HCT116 (cell line): ENCODE measurements around the gene CDC14A. TPM values are rescaled to one million over a fixed set of nuclear protein-coding genes. Genes with fewer than 3 reads are reported as not detected.

Source experiments
- ATAC-seq: fragments of 200-7000 bp; cut with Tn5 transposase; 2 replicates; pipeline ENCODE4 v1.9.1; 2020; ENCODE audit warnings: mild to moderate bottlenecking, moderate library complexity
- BruUV-seq: library from RNA; stranded (reverse); fragments of 400-500 nt; replicated peaks from 2 replicates; lab custom pipeline; 2021; lab: Mats Ljungman, UMichigan
- CTCF ChIA-PET: fragments of 300-600 bp; sonication (Branson Sonifier 250); formaldehyde crosslinking; loops from one replicate; lab custom pipeline; 2021; ENCODE audit warnings: antibody characterized with exemption; lab: Charles Lee
- POLR2A ChIA-PET: fragments of 300-600, 350-600 bp; sonication (Branson Sonifier 250); formaldehyde crosslinking; loops from one replicate; lab custom pipeline; 2021; ENCODE audit warnings: antibody characterized with exemption; lab: Charles Lee
- RAD21 ChIA-PET, 2 experiments: fragments of 300-600 bp; sonication (Branson Sonifier 250); formaldehyde crosslinking; loops; one replicate each; lab custom pipeline; 2023; ENCODE audit warnings: low total read pairs in 2 of 2; ENCODE audit not compliant: uncharacterized antibody in 2 of 2, unreplicated experiment in 2 of 2, low non-redundant PET in 1 of 2; lab: Charles Lee
- DNase-seq: peaks from one replicate; pipeline ENCODE4 v3.0.0-alpha.2; 2010; ENCODE audit warnings: low read depth, low spot score
- H2AFZ ChIP-seq: fragments of 200-600 bp; shearing (Covaris generic), sonication (generic); 2 replicates; pipeline ENCODE4 v1.6.1; 2017; ENCODE audit warnings: low read depth, mixed run types, mixed read lengths, antibody characterized with exemption, low read length; ENCODE audit not compliant: poor library complexity, severe bottlenecking
- H3K27ac ChIP-seq: 2 replicates; pipeline ENCODE4 v1.5.1; 2012; ENCODE audit warnings: low read depth, low read length
- H3K27me3 ChIP-seq: fragments of 200-600 bp; sonication (generic); 2 replicates; pipeline ENCODE4 v1.6.1; 2016; ENCODE audit warnings: mixed run types, low read length, mixed read lengths; ENCODE audit not compliant: insufficient read depth
- H3K36me3 ChIP-seq, 2 experiments: fragments of 200-500 bp in 1 of 2; fragments of 200-600 bp in 1 of 2; sonication (Bioruptor generic) in 1 of 2; sonication (generic) in 1 of 2; 2 replicates each; pipeline versions ENCODE4 v1.5.1 to v1.6.1; 2014 to 2016; ENCODE audit warnings: low read length in 2 of 2, inconsistent platforms in 1 of 2, mixed read lengths in 1 of 2, mixed run types in 1 of 2; ENCODE audit not compliant: insufficient read depth in 2 of 2, control insufficient read depth in 1 of 2
- H3K4me1 ChIP-seq, 2 experiments: fragments of 200-600 bp in 1 of 2; sonication (generic) in 1 of 2; 2 replicates each; pipeline versions ENCODE4 v1.5.1 to v1.6.1; 2012 to 2017; ENCODE audit warnings: low read length in 2 of 2, inconsistent platforms in 1 of 2, mild to moderate bottlenecking in 1 of 2, mixed read lengths in 1 of 2, mixed run types in 1 of 2, moderate library complexity in 1 of 2; ENCODE audit not compliant: insufficient read depth in 2 of 2, control insufficient read depth in 1 of 2
- H3K4me2 ChIP-seq: fragments of 200-600 bp; sonication (generic); 2 replicates; pipeline ENCODE4 v1.6.1; 2017; ENCODE audit warnings: mixed run types, low read length, mixed read lengths
- H3K4me3 ChIP-seq, 2 experiments: fragments of 200-600 bp in 1 of 2; sonication (generic) in 1 of 2; replicated peaks in 1 of 2; 2 replicates each; pipeline ENCODE4 v1.5.1; 2011 to 2016; ENCODE audit warnings: low read length in 2 of 2, control low read depth in 1 of 2, low read depth in 1 of 2, mild to moderate bottlenecking in 1 of 2, mixed read lengths in 1 of 2, mixed run types in 1 of 2
- H3K79me2 ChIP-seq: fragments of 200-600 bp; sonication (generic); 2 replicates; pipeline ENCODE4 v1.6.1; 2017; ENCODE audit warnings: mild to moderate bottlenecking, mixed run types, low read length, moderate library complexity, mixed read lengths; ENCODE audit not compliant: insufficient read depth
- H3K9ac ChIP-seq: fragments of 200-600 bp; sonication (generic); 2 replicates; pipeline ENCODE4 v1.6.1; 2016; ENCODE audit warnings: low read length, mixed read lengths
- H3K9me2 ChIP-seq: fragments of 200-600 bp; sonication (generic), shearing (Covaris generic); 2 replicates; pipeline ENCODE4 v1.6.1; 2017; ENCODE audit warnings: mixed run types, mild to moderate bottlenecking, moderate library complexity; ENCODE audit not compliant: insufficient read depth
- H3K9me3 ChIP-seq, 2 experiments: fragments of 200-500 bp in 1 of 2; fragments of 200-600 bp in 1 of 2; sonication (Bioruptor generic) in 1 of 2; sonication (generic) in 1 of 2; 2 replicates each; pipeline ENCODE4 v1.6.1; 2014 to 2017; ENCODE audit warnings: low read length in 2 of 2, mixed read lengths in 2 of 2, inconsistent platforms in 1 of 2, low read depth in 1 of 2, mild to moderate bottlenecking in 1 of 2, mixed run types in 1 of 2, moderate library complexity in 1 of 2; ENCODE audit not compliant: control insufficient read depth in 1 of 2, insufficient read depth in 1 of 2
- H4K20me1 ChIP-seq: fragments of 200-600 bp; sonication (generic), shearing (Covaris generic); 2 replicates; pipeline ENCODE4 v1.6.1; 2017; ENCODE audit warnings: mixed run types, mild to moderate bottlenecking, moderate library complexity; ENCODE audit not compliant: insufficient read depth
- CTCF ChIP-seq, 3 experiments: fragments of 200-600 bp in 1 of 3; sonication (generic) in 1 of 3; IDR thresholded peaks in 2 of 3; conservative IDR thresholded peaks in 1 of 3; 2 replicates each; pipeline ENCODE4 v1.5.1; 2012 to 2017; ENCODE audit warnings: low read depth in 2 of 3, low read length in 2 of 3, antibody characterized with exemption in 1 of 3, borderline replicate concordance in 1 of 3, control low read depth in 1 of 3, mild to moderate bottlenecking in 1 of 3, mixed read lengths in 1 of 3, mixed run types in 1 of 3, moderate library complexity in 1 of 3; ENCODE audit not compliant: insufficient read depth in 1 of 3
- EGR1 ChIP-seq: IDR thresholded peaks from 2 replicates; pipeline ENCODE4 v1.6.1; 2012; ENCODE audit warnings: low read depth
- EZH2phosphoT487 ChIP-seq: fragments of 200-600 bp; IDR thresholded peaks from 2 replicates; pipeline ENCODE4 v1.6.1; 2018; ENCODE audit warnings: antibody characterized with exemption, borderline replicate concordance
- ZNF274 ChIP-seq: fragments of 200-500 bp; sonication (Bioruptor generic); IDR thresholded peaks from 2 replicates; pipeline ENCODE4 v1.6.1; 2014; ENCODE audit warnings: mild to moderate bottlenecking, low read depth, low read length, inconsistent platforms
- intact Hi-C: fragments of 100-400 bp; cut with micrococcal nuclease; formaldehyde crosslinking; loops from 2 replicates; pipeline ENCODE4 v1.10.0; 2022
- total RNA-seq: library from RNA; stranded (reverse); gene quantifications from one replicate; pipeline ENCODE4 v1.2.1, GENCODE V29; 2021; ENCODE audit not compliant: unreplicated experiment
- TF ChIP-seq, protein P1 (sequence below): IDR thresholded peaks from 2 replicates; pipeline ENCODE4 v1.6.1; 2012; ENCODE audit warnings: low read depth

Gene CDC14A
- total RNA-seq, 1 experiment from 2014 or later = 5.1 TPM

- H2AFZ ChIP-seq = no peak overlapping the region
- TF ChIP-seq, protein P1, sequence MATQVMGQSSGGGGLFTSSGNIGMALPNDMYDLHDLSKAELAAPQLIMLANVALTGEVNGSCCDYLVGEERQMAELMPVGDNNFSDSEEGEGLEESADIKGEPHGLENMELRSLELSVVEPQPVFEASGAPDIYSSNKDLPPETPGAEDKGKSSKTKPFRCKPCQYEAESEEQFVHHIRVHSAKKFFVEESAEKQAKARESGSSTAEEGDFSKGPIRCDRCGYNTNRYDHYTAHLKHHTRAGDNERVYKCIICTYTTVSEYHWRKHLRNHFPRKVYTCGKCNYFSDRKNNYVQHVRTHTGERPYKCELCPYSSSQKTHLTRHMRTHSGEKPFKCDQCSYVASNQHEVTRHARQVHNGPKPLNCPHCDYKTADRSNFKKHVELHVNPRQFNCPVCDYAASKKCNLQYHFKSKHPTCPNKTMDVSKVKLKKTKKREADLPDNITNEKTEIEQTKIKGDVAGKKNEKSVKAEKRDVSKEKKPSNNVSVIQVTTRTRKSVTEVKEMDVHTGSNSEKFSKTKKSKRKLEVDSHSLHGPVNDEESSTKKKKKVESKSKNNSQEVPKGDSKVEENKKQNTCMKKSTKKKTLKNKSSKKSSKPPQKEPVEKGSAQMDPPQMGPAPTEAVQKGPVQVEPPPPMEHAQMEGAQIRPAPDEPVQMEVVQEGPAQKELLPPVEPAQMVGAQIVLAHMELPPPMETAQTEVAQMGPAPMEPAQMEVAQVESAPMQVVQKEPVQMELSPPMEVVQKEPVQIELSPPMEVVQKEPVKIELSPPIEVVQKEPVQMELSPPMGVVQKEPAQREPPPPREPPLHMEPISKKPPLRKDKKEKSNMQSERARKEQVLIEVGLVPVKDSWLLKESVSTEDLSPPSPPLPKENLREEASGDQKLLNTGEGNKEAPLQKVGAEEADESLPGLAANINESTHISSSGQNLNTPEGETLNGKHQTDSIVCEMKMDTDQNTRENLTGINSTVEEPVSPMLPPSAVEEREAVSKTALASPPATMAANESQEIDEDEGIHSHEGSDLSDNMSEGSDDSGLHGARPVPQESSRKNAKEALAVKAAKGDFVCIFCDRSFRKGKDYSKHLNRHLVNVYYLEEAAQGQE = no peak
- no peak for TF ChIP-seq EGR1
- no peak for TF ChIP-seq EZH2phosphoT487
- no peak for TF ChIP-seq ZNF274
- TF ChIP-seq CTCF (IDR thresholded peaks at IDR 0.05 in 2 of 3, conservative IDR thresholded peaks at IDR 0.05 in 1 of 3; ENCODE audit: borderline replicate concordance in 1 of 3, insufficient read depth in 1 of 3, low read depth in 2 of 3, low read length in 2 of 3) = no peak
- TF ChIP-seq, all 23 proteins: peak for 0
- Histone ChIP-seq H3K27ac (no peak overlapping the region), H3K4me2 (no peak overlapping the region), H3K9me2 (no peaks in the 10 kb centered on the region), H3K9ac (no peak overlapping the region), H3K36me3 (no peaks in the 10 kb centered on the region), H3K27me3 (no peaks in the 10 kb centered on the region), H3K9me3 (no peaks in the 10 kb centered on the region), H3K4me3 (no peak overlapping the region), H3K4me1 (no peaks in the 10 kb centered on the region), H3K79me2 (no peaks in the 10 kb centered on the region), H4K20me1 (no peaks in the 10 kb centered on the region)
- DNase-seq (no peak), ATAC-seq (no peak)
- intact Hi-C loops = no loop called here
- no TSS peak for BruUV-seq
- ChIA-PET POLR2A (no interaction called here), CTCF (no interaction called here), RAD21 (no interaction called here)
Observed at GRCh38 chr1:100413035-100413434, 60.7 kb downstream of the CDC14A start.
